Left lobe of liver (tissue), 2 donors: ENCODE results near the gene NOS3. TPM values are rescaled to one million over a fixed set of nuclear protein-coding genes. Genes with fewer than 3 reads are reported as not detected.

Experiments used
- ATAC-seq: fragments of 200-7000 bp; cut with Tn5 transposase; one replicate; pipeline ENCODE4 v1.9.1; 2020; ENCODE audit warnings: mild to moderate bottlenecking, moderate library complexity
- DNase-seq: peaks from one replicate; pipeline ENCODE4 v3.0.0-alpha.2; 2020; ENCODE audit warnings: low spot score
- total RNA-seq: library from RNA; stranded (reverse); gene quantifications from one replicate; pipeline ENCODE4 v1.2.1, GENCODE V29; 2021
- donor health status: DM: no; HTN: no; CAD: no; lungs with moderate emphysema.
- donor health status: DM: no; HTN: yes; CAD: no.

The NOS3 gene
- total RNA-seq, 1 donor from 2014 or later: 8.7 TPM

- ATAC-seq (no peak), DNase-seq (no peak)
Measured at GRCh38 chr7:150977382-150978125, 13.3 kb upstream of the NOS3 start.

GRCh38 chr7:150978126-150978789 lies 12.6 kb upstream of the NOS3 start, which contains the start of gene KCNH2:
Gene KCNH2 (minus strand): TSS chr7:150978321. CDS start chr7:150977913, 408 bp downstream.
- ATAC-seq: no peak

GRCh38 chr7:150979713-150980390 lies 11.0 kb upstream of the NOS3 start:
- no peak for ATAC-seq
- no peak for DNase-seq

More at GRCh38 chr7:150978126-150978789, 12.6 kb upstream of the NOS3 start, which contains the start of gene KCNH2:
- no peak for DNase-seq

DNA sequence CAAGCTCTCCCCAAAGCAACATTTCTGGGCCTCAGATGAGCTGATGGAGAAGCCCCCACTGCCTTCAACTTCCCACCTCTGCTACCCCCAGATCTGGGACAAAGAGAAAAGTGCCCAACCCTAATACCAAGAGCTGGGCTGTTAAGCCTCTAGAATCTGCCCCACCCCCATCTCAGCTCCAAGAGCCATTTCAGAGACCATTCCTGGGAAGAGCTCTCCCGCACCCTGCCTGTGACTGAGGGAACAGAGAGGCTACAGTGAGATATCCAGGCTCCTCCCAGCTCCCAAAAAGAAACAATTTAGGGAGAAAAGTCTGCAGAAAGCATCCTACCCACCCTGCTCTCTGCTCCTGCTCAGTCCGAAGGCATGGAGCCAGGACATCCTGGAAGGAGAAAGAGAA lies 10.2 kb upstream of the NOS3 start:
- no peak for DNase-seq

GRCh38 chr7:150981644-150982043 lies 9.2 kb upstream of the NOS3 start:
- DNase-seq (no peak), ATAC-seq (no peak)

More for the DNA sequence above, 10.2 kb upstream of the NOS3 start:
- ATAC-seq: no peak

DNA sequence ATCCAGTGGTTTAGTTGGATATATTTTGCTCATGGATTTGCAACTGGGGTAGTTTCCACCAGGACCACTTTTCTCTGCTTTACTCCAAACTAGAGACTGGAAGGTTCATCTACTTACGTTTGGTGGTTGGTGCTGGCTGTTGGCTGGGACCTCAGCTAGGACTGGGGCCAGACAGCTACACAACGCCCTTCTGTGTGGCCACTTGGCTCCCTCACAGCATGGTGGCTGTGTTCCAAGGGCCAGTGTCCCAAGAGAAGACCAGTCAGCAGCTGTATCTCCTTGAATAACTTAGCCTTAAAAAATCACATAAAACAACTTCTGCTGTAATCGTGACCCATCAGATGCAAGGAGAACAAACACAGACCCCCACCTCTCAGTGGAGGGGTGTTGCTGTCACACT lies 8.5 kb upstream of the NOS3 start:
- DNase-seq: no peak
- no peak for ATAC-seq

DNA sequence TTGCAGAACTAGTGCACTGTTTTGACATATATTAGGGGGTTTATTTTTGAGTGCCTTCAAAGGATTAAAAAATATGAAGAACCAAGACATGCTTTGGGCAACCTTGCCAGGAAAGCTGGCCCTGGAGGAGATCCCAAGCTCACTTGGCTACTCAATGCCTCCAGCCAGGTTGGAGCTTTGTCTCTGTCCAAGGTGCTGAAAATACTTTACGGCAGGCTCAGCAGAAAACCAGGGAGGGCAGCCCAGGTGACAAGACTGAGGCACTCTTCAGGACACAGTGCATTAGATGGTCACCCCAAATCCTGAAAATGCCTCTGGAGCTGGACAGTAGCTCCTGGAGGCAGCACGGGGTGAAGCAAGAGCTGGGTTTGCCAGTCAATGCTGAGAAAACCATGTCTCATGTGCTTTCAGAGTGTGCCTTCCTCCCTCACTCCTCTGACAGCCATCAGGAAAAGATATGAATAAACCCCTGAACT lies 6.9 kb upstream of the NOS3 start:
- ATAC-seq: peak; percentile 51
- no peak for DNase-seq

GRCh38 chr7:150986099-150986512 lies 4.7 kb upstream of the NOS3 start:
- ATAC-seq (peak; percentile 71), DNase-seq (no peak)

DNA sequence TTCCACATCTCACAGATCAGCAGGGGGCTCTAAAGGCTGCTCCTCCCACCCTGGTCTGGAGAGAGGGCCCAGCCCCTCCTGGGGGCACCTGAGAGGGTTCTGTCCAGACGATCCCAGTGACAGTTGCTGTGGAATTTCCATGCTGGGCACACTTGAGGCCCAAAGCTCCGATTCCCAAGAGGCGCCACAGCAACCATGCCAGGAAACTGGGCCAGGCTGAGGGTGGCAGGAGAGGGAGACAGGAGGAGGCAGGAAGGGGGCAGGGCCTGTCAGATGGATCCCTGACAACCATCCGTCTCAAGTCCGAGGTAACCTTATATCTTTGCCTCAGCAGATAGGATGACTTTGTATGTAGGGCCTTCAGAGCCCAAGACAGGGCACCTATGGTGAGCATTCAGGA lies 4.3 kb upstream of the NOS3 start:
- no peak for ATAC-seq
- DNase-seq: no peak

- DNase-seq: no peak
- ATAC-seq: peak; percentile 69
Measured at GRCh38 chr7:150988230-150989226, 2.3 kb upstream of the NOS3 start.

- ATAC-seq: no peak
- DNase-seq: no peak
Measured at GRCh38 chr7:150989456-150989855, 1.4 kb upstream of the NOS3 start.

DNA sequence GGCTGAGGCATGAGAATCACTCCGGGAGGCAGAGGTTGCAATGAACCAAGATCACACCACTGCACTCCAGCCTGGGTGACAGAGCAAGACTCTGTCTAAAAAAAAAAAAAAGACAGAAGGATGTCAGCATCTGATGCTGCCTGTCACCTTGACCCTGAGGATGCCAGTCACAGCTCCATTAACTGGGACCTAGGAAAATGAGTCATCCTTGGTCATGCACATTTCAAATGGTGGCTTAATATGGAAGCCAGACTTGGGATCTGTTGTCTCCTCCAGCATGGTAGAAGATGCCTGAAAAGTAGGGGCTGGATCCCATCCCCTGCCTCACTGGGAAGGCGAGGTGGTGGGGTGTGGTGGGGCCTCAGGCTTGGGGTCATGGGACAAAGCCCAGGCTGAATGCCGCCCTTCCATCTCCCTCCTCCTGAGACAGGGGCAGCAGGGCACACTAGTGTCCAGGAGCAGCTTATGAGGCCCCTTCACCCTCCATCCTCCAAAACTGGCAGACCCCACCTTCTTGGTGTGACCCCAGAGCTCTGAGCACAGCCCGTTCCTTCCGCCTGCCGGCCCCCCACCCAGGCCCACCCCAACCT lies 1.3 kb downstream of the NOS3 start:
- DNase-seq: no peak
- ATAC-seq: no peak

GRCh38 chr7:150992833-150993302 lies 2.1 kb downstream of the NOS3 start:
- no peak for DNase-seq
- ATAC-seq: peak; percentile 58

- ATAC-seq (peak; percentile 50), DNase-seq (no peak)
Measured at GRCh38 chr7:150993511-150993910, 2.7 kb downstream of the NOS3 start.

DNA sequence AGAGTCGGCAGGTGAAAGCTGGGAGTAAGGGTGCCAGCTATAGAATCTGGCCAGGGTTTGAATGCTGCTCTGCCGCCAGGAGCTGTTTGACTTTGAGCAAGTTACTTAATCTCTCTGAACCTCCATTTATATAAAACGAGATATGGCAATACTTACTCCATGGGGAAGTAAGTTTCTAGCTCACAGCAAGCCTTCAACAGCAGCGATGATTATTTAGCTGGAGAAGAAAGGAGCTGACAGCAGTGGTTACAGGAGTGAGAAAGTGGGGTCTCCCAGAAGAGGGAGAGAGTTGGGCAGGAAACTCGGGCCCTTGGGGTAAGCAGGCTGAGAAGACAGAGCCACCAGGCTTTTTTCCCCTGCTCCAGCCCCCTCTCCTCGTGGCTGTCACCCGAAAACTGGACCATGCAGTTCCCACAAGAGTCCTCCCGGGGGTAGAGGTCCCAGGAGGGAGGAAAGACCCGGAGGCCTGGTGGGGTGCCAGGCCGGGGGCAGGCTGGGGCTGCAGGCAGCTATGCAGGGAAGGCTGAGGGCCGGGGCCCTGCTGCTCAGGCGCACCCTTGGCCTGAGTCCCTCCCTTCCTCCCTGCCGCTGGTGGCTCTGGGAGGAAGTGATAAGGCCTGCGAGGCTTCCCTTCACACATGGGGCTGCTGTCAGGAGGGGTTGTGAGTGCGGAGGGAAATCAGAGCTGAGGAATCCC lies 3.5 kb downstream of the NOS3 start:
- DNase-seq (no peak), ATAC-seq (peak; percentile 64)

- ATAC-seq (no peak), DNase-seq (no peak)
Measured at GRCh38 chr7:150994838-150995510, 4.2 kb downstream of the NOS3 start.

- peak; percentile 11 for ATAC-seq
- no peak for DNase-seq
Measured at GRCh38 chr7:150996376-150997074, 5.7 kb downstream of the NOS3 start.

DNA sequence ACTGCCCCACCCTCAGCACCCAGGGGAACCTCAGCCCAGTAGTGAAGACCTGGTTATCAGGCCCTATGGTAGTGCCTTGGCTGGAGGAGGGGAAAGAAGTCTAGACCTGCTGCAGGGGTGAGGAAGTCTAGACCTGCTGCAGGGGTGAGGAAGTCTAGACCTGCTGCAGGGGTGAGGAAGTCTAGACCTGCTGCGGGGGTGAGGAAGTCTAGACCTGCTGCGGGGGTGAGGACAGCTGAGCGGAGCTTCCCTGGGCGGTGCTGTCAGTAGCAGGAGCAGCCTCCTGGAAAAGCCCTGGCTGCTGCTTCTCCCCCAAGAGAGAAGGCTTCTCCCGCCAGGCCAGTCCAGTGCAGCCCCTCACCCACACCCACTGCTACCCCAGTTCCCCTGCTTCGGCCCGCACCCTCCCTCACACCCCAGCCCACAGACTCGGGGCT lies 6.3 kb downstream of the NOS3 start:
- no peak for ATAC-seq

More for the DNA sequence above, 6.3 kb downstream of the NOS3 start:
- DNase-seq: no peak
